Epidermal melanocyte (primary cell): ENCODE results near the gene TMTC1.

Experiments
- DNase-seq: peaks from one replicate; pipeline ENCODE4 v3.0.0; 2011; ENCODE audit warnings: low spot score; ENCODE audit not compliant: insufficient read length

TMTC1 gene

GRCh38 chr12:29713729-29714128, 70.0 kb downstream of the TMTC1 start:
- DNase-seq = no peak

GRCh38 chr12:29711381-29711780, 72.4 kb downstream of the TMTC1 start:
- DNase-seq = no peak

GRCh38 chr12:29710104-29710503, 73.6 kb downstream of the TMTC1 start:
- peak; percentile 47 for DNase-seq

GRCh38 chr12:29709496-29710040, 74.2 kb downstream of the TMTC1 start:
- DNase-seq = no peak

GRCh38 chr12:29709054-29709453, 74.7 kb downstream of the TMTC1 start:
- no peak for DNase-seq

- DNase-seq = no peak
Observed at GRCh38 chr12:29707846-29708245, 75.9 kb downstream of the TMTC1 start.

- DNase-seq = no peak
Observed at GRCh38 chr12:29706311-29706710, 77.4 kb downstream of the TMTC1 start.

GRCh38 chr12:29703528-29703927, 80.2 kb downstream of the TMTC1 start:
- no peak for DNase-seq

GRCh38 chr12:29702972-29703371, 80.8 kb downstream of the TMTC1 start:
- no peak for DNase-seq

- DNase-seq = no peak
Observed at GRCh38 chr12:29702222-29702621, 81.5 kb downstream of the TMTC1 start.

GRCh38 chr12:29700761-29701481, 82.8 kb downstream of the TMTC1 start:
- no peak for DNase-seq

- DNase-seq = no peak
Observed at GRCh38 chr12:29698756-29699155, 85.0 kb downstream of the TMTC1 start.

- DNase-seq = no peak
Observed at GRCh38 chr12:29695800-29696199, 87.9 kb downstream of the TMTC1 start.

GRCh38 chr12:29695026-29695425, 88.7 kb downstream of the TMTC1 start:
- no peak for DNase-seq

- no peak for DNase-seq
Observed at GRCh38 chr12:29694002-29694401, 89.7 kb downstream of the TMTC1 start.

- DNase-seq = no peak
Observed at GRCh38 chr12:29692237-29692636, 91.5 kb downstream of the TMTC1 start.

- DNase-seq = no peak
Observed at GRCh38 chr12:29691161-29691854, 92.4 kb downstream of the TMTC1 start.

GRCh38 chr12:29690728-29691127, 93.0 kb downstream of the TMTC1 start:
- DNase-seq = no peak

GRCh38 chr12:29688914-29689313, 94.8 kb downstream of the TMTC1 start:
- no peak for DNase-seq

GRCh38 chr12:29682088-29682487, 101.7 kb downstream of the TMTC1 start:
- no peak for DNase-seq

- DNase-seq = no peak
Observed at GRCh38 chr12:29681370-29681769, 102.4 kb downstream of the TMTC1 start.

GRCh38 chr12:29676676-29677075, 107.1 kb downstream of the TMTC1 start:
- DNase-seq = no peak

GRCh38 chr12:29674463-29674862, 109.3 kb downstream of the TMTC1 start:
- no peak for DNase-seq
